Ecto neural progenitor cell (in vitro differentiated cells): Measurements from ENCODE around the gene NNAT.
A peak's percentile ranks its signal among the peaks of the same experiment; 100 is the strongest.

Experiments used
- DNase-seq: peaks from one replicate; pipeline ENCODE4 v3.0.0-alpha.2; 2018; ENCODE audit warnings: low spot score

NNAT gene

GRCh38 chr20:37502654-37503053 is 18.4 kb upstream of the NNAT start:
- DNase-seq = no peak

- DNase-seq = no peak
These were observed 17.7 kb upstream of the NNAT start for GRCh38 chr20:37503256-37503927.

- no peak for DNase-seq
These were observed 16.5 kb upstream of the NNAT start for GRCh38 chr20:37504404-37505096.

GRCh38 chr20:37505263-37506151 is 15.5 kb upstream of the NNAT start:
- no peak for DNase-seq

- DNase-seq = no peak
These were observed 14.8 kb upstream of the NNAT start for GRCh38 chr20:37506152-37506725.

GRCh38 chr20:37510226-37510625 is 10.8 kb upstream of the NNAT start:
- DNase-seq = no peak

- no peak for DNase-seq
These were observed 9.3 kb upstream of the NNAT start for GRCh38 chr20:37511610-37512275.

GRCh38 chr20:37513779-37514359 is 7.2 kb upstream of the NNAT start:
- DNase-seq = no peak

GRCh38 chr20:37515876-37516275 is 5.2 kb upstream of the NNAT start:
- no peak for DNase-seq

- no peak for DNase-seq
These were observed 4.0 kb upstream of the NNAT start for GRCh38 chr20:37516811-37517750.

- no peak for DNase-seq
These were observed 3.0 kb upstream of the NNAT start for GRCh38 chr20:37518059-37518458.

GRCh38 chr20:37518606-37519507 is 2.2 kb upstream of the NNAT start:
- no peak for DNase-seq

- no peak for DNase-seq
These were observed 1.3 kb upstream of the NNAT start for GRCh38 chr20:37519508-37520418.

GRCh38 chr20:37520419-37520955 is 563 bp upstream of the NNAT start:
- peak; percentile 17 for DNase-seq

- DNase-seq = no peak
These were observed 1.4 kb downstream of the NNAT start for GRCh38 chr20:37522260-37523011.

- no peak for DNase-seq
These were observed 2.0 kb downstream of the NNAT start for GRCh38 chr20:37523012-37523391.
